Astrocyte (in vitro differentiated cells and primary cell): ENCODE results near the gene RAB29. TPM values are rescaled to one million over a fixed set of nuclear protein-coding genes. Genes with fewer than 3 reads are reported as not detected.

ENCODE experiments used
- DNase-seq: peaks from one replicate; pipeline ENCODE4 v3.0.0-alpha.2; 2010; ENCODE audit warnings: low read depth
- FAIRE-seq: peaks from 2 replicates; lab custom pipeline; 2011; peaks lifted over from hg19 to GRCh38; lab: Jason Lieb, UNC
- H2AFZ ChIP-seq: 2 replicates; pipeline ENCODE4 v1.6.0; 2012; ENCODE audit warnings: low read depth, low read length, inconsistent platforms
- H3K27ac ChIP-seq: 2 replicates; pipeline ENCODE4 v1.5.1; 2011; ENCODE audit warnings: low read depth, low read length, inconsistent platforms
- H3K27me3 ChIP-seq: 2 replicates; pipeline ENCODE4 v1.6.0; 2011; ENCODE audit warnings: low read length, inconsistent platforms; ENCODE audit not compliant: insufficient read depth
- H3K36me3 ChIP-seq: 2 replicates; pipeline ENCODE4 v1.5.1; 2011; ENCODE audit warnings: low read length, inconsistent platforms; ENCODE audit not compliant: insufficient read depth
- H3K4me1 ChIP-seq: 2 replicates; pipeline ENCODE4 v1.5.1; 2011; ENCODE audit warnings: low read length, inconsistent platforms; ENCODE audit not compliant: insufficient read depth
- H3K4me2 ChIP-seq: 2 replicates; pipeline ENCODE4 v1.6.0; 2012; ENCODE audit warnings: low read length, inconsistent platforms
- H3K4me3 ChIP-seq: 2 replicates; pipeline ENCODE4 v1.5.1; 2011; ENCODE audit warnings: low read depth, mild to moderate bottlenecking, low read length, inconsistent platforms; ENCODE audit not compliant: insufficient read depth
- H3K79me2 ChIP-seq: 2 replicates; pipeline ENCODE4 v1.6.0; 2012; ENCODE audit warnings: mild to moderate bottlenecking, low read length, inconsistent platforms; ENCODE audit not compliant: insufficient read depth
- H3K9ac ChIP-seq: 2 replicates; pipeline ENCODE4 v1.6.0; 2012; ENCODE audit warnings: mild to moderate bottlenecking, low read length, inconsistent platforms
- H3K9me3 ChIP-seq: 2 replicates; pipeline ENCODE4 v1.5.1; 2012; ENCODE audit warnings: low read depth, mild to moderate bottlenecking, low read length, inconsistent platforms; ENCODE audit not compliant: insufficient read depth
- H4K20me1 ChIP-seq: 2 replicates; pipeline ENCODE4 v1.6.0; 2012; ENCODE audit warnings: low read length, inconsistent platforms; ENCODE audit not compliant: insufficient read depth
- H3K27ac Mint-ChIP-seq: one replicate; pipeline ENCODE4 v1.8.0; 2021; ENCODE audit warnings: mild to moderate bottlenecking, mixed read lengths; ENCODE audit not compliant: unreplicated experiment
- H3K27me3 Mint-ChIP-seq: one replicate; pipeline ENCODE4 v1.8.0; 2021; ENCODE audit warnings: low read depth, mixed read lengths; ENCODE audit not compliant: unreplicated experiment
- H3K36me3 Mint-ChIP-seq: one replicate; pipeline ENCODE4 v1.8.0; 2021; ENCODE audit warnings: low read depth, mixed read lengths; ENCODE audit not compliant: unreplicated experiment
- H3K4me1 Mint-ChIP-seq: one replicate; pipeline ENCODE4 v1.8.0; 2021; ENCODE audit warnings: low read depth, mixed read lengths; ENCODE audit not compliant: unreplicated experiment
- H3K4me3 Mint-ChIP-seq: one replicate; pipeline ENCODE4 v1.8.0; 2021; ENCODE audit warnings: mild to moderate bottlenecking, moderate library complexity, mixed read lengths; ENCODE audit not compliant: unreplicated experiment
- H3K9me3 Mint-ChIP-seq: one replicate; pipeline ENCODE4 v1.8.0; 2021; ENCODE audit warnings: mild to moderate bottlenecking, mixed read lengths; ENCODE audit not compliant: unreplicated experiment
- CTCF ChIP-seq: IDR thresholded peaks from 2 replicates; pipeline ENCODE4 v1.5.1; 2011; ENCODE audit warnings: low read depth, mild to moderate bottlenecking, inconsistent platforms, low read length, moderate library complexity; ENCODE audit not compliant: insufficient read depth
- EZH2 ChIP-seq: IDR thresholded peaks from 2 replicates; pipeline ENCODE4 v1.6.1; 2012; ENCODE audit warnings: mild to moderate bottlenecking, low read length, inconsistent platforms; ENCODE audit not compliant: insufficient read depth
- total RNA-seq: library from RNA; stranded (reverse); gene quantifications from 2 replicates; pipeline ENCODE4 v1.2.1, GENCODE V29; 2021

The RAB29 gene
- total RNA-seq, 1 donor from 2014 or later = 13.3 TPM

DNA sequence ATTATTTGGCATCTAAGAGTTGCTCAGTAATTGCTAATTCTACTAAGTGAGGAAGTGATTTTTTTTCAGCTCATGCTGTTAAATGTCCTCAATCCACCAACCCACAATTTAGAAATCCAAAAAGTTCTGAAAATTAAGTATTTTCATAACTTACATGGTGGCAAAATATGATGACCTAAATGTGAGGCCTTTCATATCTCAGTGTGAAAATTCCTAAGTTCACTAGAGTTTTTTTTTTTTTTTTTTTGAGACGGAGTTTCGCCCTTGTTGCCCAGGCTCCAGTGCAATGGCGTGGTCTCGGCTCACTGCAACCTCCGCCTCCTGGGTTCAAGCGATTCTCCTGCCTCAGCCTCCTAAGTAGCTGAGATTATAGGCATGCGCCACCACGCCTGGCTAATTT, 30.9 kb downstream of the RAB29 start:
- peaks cover 98% of the 10 kb centered on the region for H3K79me2 ChIP-seq
- no peak overlapping the region for H3K27ac Mint-ChIP-seq
- DNase-seq (no peak), FAIRE-seq (no peak)
- H2AFZ ChIP-seq = no peak overlapping the region
- peaks cover 13% of the 10 kb centered on the region for H3K4me1 ChIP-seq
- H3K9me3 ChIP-seq = no peaks in the 10 kb centered on the region
- no peaks in the 10 kb centered on the region for H3K36me3 Mint-ChIP-seq
- H3K9ac ChIP-seq = no peak overlapping the region
- H3K4me1 Mint-ChIP-seq = peaks cover 17% of the 10 kb centered on the region
- no peak for TF ChIP-seq CTCF
- no peak for TF ChIP-seq EZH2
- no peaks in the 10 kb centered on the region for H3K27me3 Mint-ChIP-seq
- H3K4me3 ChIP-seq = no peak overlapping the region
- H3K36me3 ChIP-seq = peaks cover 2% of the 10 kb centered on the region
- no peaks in the 10 kb centered on the region for H3K27me3 ChIP-seq
- peaks cover 85% of the 10 kb centered on the region for H4K20me1 ChIP-seq
- H3K4me3 Mint-ChIP-seq = no peak overlapping the region
- H3K27ac ChIP-seq = no peak overlapping the region
- H3K9me3 Mint-ChIP-seq = no peaks in the 10 kb centered on the region
- no peak overlapping the region for H3K4me2 ChIP-seq

- H3K36me3 ChIP-seq = peaks cover 2% of the 10 kb centered on the region
- peaks cover 13% of the 10 kb centered on the region for H3K4me1 ChIP-seq
- H3K4me1 Mint-ChIP-seq = peaks cover 19% of the 10 kb centered on the region
- H3K36me3 Mint-ChIP-seq = no peaks in the 10 kb centered on the region
- H3K4me3 Mint-ChIP-seq = no peak overlapping the region
- H3K9me3 ChIP-seq = no peaks in the 10 kb centered on the region
- H4K20me1 ChIP-seq = peaks cover 88% of the 10 kb centered on the region
- H3K27me3 ChIP-seq = no peaks in the 10 kb centered on the region
- H3K9me3 Mint-ChIP-seq = no peaks in the 10 kb centered on the region
- no peak overlapping the region for H3K4me2 ChIP-seq
- TF ChIP-seq CTCF (no peak), EZH2 (no peak)
- H3K27ac ChIP-seq = no peak overlapping the region
- H3K27me3 Mint-ChIP-seq = no peaks in the 10 kb centered on the region
- FAIRE-seq (no peak), DNase-seq (no peak)
- H3K9ac ChIP-seq = no peak overlapping the region
- no peak overlapping the region for H3K27ac Mint-ChIP-seq
- H3K4me3 ChIP-seq = no peak overlapping the region
- H3K79me2 ChIP-seq = peaks cover 98% of the 10 kb centered on the region
- H2AFZ ChIP-seq = no peak overlapping the region
Observed at GRCh38 chr1:205743977-205744376, 31.3 kb downstream of the RAB29 start.

DNA sequence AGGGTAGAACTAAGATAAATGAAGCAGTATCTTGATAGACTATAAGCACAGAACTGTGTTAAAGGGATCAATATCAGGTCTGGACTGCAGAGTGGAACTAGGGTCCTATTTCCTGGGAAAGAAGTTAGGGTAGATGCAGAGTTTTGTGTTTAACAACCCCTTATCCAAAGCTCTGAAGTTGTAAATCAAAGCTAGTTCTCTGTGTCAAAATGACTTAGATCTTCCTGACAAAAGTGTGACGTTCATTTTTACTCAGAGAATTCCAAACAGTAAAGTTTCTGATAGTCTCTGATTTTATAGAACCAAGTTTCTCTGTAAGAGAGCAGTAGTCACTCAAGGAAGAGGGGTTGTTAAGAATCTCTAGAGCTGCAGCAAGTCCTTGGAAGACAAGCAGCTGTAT, 33.6 kb downstream of the RAB29 start:
- DNase-seq (no peak), FAIRE-seq (no peak)
- no peak overlapping the region for H3K27ac ChIP-seq
- H3K4me1 Mint-ChIP-seq = peaks cover 15% of the 10 kb centered on the region
- no peaks in the 10 kb centered on the region for H3K9me3 ChIP-seq
- H3K9ac ChIP-seq = no peak overlapping the region
- no peak for TF ChIP-seq EZH2
- no peak for TF ChIP-seq CTCF
- peaks cover 3% of the 10 kb centered on the region for H3K4me1 ChIP-seq
- H3K27me3 Mint-ChIP-seq = no peaks in the 10 kb centered on the region
- no peaks in the 10 kb centered on the region for H3K36me3 ChIP-seq
- no peak overlapping the region for H2AFZ ChIP-seq
- peaks cover 98% of the 10 kb centered on the region for H3K79me2 ChIP-seq
- H3K27me3 ChIP-seq = no peaks in the 10 kb centered on the region
- no peak overlapping the region for H3K4me2 ChIP-seq
- H3K36me3 Mint-ChIP-seq = no peaks in the 10 kb centered on the region
- H3K4me3 Mint-ChIP-seq = no peak overlapping the region
- H3K9me3 Mint-ChIP-seq = no peaks in the 10 kb centered on the region
- H3K4me3 ChIP-seq = no peak overlapping the region
- no peak overlapping the region for H3K27ac Mint-ChIP-seq
- H4K20me1 ChIP-seq = peaks cover 85% of the 10 kb centered on the region
